AG09309 (cell line): Measurements from ENCODE around the gene RYR1.
"Not testable (repeated sequence)": the region's sequence is repeated elsewhere in the genome, so short reads cannot be mapped to it uniquely, and the experiment has no call there.

Experiments
- DNase-seq: peaks from one replicate; pipeline ENCODE4 v3.0.0-alpha.2; 2010; ENCODE audit warnings: low read depth
- H3K4me3 ChIP-seq: 2 replicates; pipeline ENCODE4 v1.5.1; 2011; ENCODE audit warnings: mild to moderate bottlenecking, low read depth, low read length, moderate library complexity; ENCODE audit not compliant: control insufficient read depth
- TF ChIP-seq, protein P1 (sequence below): IDR thresholded peaks from 2 replicates; pipeline ENCODE4 v1.5.1; 2011; ENCODE audit warnings: mild to moderate bottlenecking, low read depth, low read length, inconsistent platforms; ENCODE audit not compliant: insufficient read depth, control insufficient read depth; ENCODE audit errors: missing control alignments

The RYR1 gene

DNA sequence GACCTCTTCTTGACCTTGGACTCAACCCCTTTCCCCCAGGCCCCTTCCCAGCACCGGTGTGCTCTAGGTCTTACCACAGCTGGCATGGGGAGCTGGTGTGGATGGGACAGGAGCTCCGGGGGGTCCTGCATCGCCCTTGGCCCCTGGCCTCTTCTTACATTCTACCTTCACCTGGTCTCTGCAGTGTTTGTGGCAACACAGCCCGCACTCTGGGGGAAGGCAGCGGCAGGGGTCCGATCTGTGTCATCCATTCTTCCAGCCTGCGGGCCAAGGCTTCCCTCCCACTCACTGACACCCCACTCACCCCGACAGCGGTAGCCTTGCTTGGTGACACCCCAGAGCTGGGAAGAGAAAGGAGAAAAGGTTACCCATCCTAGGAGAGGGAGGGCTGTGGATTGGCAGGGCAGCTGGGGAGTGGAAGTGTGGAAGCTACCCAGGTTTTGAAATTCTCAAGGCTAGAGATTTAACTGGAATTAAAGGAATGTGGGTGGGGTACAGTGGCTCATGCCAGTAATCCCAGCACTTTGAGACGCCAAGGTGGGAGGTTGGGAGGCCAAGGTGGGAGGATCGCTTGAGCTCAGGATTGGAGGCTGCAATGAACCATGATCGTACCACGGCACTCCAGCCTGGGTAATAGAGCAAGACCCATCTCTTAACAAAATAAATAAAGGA is 22.3 kb upstream of the RYR1 start:
- DNase-seq: no peak

DNA sequence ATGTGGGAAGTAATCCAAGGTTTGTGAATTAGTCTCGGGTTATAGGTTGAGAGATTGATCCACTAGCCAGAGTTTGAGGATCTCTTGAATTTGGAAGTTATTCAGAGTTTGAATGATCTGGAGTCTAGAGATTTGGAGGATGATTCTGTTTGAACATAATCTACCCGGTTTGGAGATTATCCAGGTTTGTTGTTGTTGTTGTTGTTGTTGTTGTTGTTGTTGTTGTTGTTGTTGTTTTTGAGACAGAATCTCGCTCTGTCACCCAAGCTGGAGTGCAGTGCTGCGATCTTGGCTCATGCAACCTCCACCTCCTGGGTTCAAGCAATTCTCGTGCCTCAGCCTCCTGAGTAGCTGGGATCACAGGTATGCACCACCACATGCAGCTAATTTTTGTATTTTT is 21.6 kb upstream of the RYR1 start:
- DNase-seq: not testable (repeated sequence)

More for the DNA sequence above, 22.3 kb upstream of the RYR1 start:
- TF ChIP-seq, protein P1, sequence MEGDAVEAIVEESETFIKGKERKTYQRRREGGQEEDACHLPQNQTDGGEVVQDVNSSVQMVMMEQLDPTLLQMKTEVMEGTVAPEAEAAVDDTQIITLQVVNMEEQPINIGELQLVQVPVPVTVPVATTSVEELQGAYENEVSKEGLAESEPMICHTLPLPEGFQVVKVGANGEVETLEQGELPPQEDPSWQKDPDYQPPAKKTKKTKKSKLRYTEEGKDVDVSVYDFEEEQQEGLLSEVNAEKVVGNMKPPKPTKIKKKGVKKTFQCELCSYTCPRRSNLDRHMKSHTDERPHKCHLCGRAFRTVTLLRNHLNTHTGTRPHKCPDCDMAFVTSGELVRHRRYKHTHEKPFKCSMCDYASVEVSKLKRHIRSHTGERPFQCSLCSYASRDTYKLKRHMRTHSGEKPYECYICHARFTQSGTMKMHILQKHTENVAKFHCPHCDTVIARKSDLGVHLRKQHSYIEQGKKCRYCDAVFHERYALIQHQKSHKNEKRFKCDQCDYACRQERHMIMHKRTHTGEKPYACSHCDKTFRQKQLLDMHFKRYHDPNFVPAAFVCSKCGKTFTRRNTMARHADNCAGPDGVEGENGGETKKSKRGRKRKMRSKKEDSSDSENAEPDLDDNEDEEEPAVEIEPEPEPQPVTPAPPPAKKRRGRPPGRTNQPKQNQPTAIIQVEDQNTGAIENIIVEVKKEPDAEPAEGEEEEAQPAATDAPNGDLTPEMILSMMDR: no peak
- no peak overlapping the region for H3K4me3 ChIP-seq

DNA sequence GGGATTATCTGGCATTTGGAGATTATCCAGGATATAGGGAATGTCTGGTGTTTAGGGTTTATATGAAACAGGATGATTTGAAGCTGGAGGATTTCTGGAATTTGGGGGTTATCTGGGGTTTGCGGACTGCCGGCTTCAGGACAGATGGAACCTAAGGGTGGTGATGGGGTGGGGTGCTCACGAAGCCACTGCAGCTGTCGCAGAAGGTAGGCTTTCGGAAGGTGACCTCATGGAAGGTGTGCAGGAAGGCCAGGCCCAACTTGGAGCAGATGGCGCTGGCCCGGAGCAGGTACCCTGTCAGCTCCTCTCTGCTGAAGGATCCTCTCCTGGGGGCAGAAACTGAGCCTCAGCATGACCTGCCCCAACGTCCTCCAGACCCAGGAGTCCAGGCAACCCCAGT is 21.0 kb upstream of the RYR1 start:
- H3K4me3 ChIP-seq: no peak overlapping the region
- TF ChIP-seq, protein P1: no peak
- DNase-seq: no peak

More for the DNA sequence above, 21.6 kb upstream of the RYR1 start:
- not testable (repeated sequence) for H3K4me3 ChIP-seq

DNA sequence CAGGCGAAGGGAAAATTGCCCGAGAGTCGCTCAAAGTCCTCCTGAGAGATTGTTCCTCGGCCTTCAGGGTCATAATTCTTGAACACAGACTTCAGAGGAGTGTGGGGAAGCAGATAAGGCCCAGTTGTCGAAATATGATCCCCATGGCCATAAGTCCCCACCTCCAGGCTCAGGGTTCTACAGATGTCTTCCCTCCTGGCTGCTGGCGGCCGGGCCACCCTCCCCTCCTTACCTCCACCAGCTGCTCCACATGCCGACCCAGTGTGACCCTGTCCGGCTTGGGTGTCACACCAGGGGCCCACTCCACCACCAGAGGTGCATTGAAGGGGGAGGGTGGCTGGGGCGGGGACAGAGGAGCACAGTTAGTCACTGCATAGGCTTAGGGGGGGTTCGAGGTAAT is 20.5 kb upstream of the RYR1 start:
- TF ChIP-seq, protein P1: no peak
- DNase-seq: no peak
- no peak overlapping the region for H3K4me3 ChIP-seq

DNA sequence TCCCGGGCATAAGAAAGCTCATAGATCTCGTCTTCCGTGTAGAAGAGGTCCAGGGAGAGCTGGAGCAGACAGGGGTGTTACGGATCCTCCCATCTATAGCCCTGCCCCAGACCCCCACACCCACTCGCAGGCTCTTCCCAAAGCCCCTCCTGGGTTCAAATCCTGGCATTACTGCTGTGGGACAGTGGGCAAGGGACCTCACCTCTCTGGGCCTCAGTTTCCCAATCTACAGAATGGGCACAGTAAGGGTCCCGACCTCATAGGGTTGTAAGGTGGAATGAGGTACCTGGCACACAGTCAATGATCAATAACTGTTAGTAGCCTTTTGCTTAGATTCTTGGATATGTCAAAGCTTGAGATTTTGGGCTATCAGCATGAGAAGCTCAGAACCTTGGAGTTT is 20.1 kb upstream of the RYR1 start:
- no peak for DNase-seq
- TF ChIP-seq, protein P1: no peak

DNA sequence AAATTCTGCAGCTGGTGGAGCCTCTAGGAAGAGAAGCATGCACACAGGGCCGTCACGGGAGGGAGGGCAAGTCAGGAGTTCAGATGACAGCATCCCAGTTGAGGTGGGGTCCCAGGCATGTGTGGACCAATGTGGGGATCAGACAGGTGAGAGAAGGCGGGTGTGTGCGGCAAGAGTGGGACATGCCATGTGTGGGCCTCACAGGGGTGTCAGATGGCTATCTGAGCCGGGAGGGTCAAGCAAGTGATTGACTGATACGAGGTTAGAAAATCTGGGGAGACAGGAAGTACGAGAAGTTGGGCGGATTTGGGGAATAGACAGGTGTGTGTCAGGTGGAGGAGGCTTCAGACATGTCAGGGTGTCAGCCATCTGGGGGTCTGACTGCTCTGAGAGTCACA is 16.3 kb upstream of the RYR1 start:
- no peak overlapping the region for H3K4me3 ChIP-seq
- TF ChIP-seq, protein P1: no peak
- DNase-seq: no peak

More for the DNA sequence above, 20.1 kb upstream of the RYR1 start:
- no peak overlapping the region for H3K4me3 ChIP-seq

DNA sequence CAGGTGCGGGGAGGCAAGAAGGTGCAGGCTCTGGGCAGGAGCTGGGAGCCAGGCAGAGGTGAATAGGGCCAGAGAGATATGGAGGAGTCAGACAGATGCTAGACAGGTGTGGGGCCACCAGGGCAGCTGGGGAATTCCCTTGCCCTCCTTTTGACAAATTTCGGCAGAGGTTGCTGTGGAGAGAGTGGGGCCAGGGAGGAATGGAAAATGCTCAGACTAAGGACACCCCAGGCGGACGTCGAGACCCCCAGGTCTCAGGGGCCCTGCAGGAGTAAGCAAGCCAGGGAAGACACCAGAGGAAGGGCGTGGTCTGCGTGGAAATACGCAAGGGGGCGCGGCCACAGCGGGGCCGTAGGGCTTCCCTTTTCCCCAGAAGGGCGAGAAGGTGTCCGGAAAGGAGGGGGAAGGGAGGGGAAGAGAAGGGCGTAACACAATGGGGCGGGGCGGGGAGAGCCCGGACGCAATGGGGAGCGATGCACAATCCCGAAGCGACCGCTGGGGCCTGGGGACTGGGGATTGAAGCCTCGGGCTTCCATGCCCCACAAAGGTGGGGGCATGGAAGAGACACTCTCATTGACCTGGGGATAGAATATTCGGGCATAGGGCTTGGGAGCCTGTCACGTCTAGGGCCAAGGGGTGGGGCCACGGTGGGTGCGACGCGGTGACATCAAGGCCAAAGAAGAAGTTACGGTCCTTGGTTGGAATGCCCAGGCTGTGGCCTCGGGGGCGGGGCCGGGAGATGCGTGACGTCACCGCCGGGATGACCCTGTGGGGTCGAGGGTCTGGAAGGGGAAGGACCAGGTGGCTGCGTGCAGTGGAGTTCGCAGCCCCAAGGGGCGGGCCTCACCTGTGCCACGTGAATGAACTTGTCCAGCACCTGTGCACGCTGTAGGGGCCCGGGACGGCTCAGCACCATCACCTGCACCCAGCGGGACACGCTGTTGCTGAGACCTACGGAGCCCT is 15.7 kb upstream of the RYR1 start:
- DNase-seq: no peak
- TF ChIP-seq, protein P1: no peak
- H3K4me3 ChIP-seq: no peak overlapping the region; the same call in 1 of the 2 replicates
